Activated CD4-positive, alpha-beta T cell treated with anti-CD3 and anti-CD28 coated beads, Interleukin-2, amount 50 U/mL, for 16 hours (primary cell): Measurements from ENCODE around the gene IGSF8.
"Not testable (repeated sequence)": the region's sequence is repeated elsewhere in the genome, so short reads cannot be mapped to it uniquely, and the experiment has no call there.

Source experiments
- DNase-seq: peaks from one replicate; pipeline ENCODE4 v3.0.0-alpha.2; 2020

IGSF8 gene

DNA sequence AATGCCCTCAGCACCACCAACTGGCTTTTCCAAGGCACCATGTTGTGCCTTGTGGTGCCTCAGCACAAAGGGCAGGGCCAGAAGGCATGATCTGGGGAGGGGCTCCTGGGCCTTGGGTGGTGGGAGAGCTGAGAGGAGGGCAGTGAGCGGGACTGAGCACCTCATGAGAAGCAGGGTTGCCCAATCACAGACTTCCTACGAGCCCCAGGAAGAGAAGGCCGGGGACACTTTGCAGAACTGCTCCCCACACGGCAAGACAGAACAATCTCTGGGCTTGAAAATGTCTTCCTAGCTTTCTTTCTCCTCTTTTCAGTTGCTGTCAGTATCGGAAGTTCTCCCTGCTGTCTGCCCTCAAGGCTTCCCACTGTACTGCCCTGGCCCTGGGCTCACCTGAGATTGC, 35.2 kb downstream of the IGSF8 start:
- no peak for DNase-seq

DNA sequence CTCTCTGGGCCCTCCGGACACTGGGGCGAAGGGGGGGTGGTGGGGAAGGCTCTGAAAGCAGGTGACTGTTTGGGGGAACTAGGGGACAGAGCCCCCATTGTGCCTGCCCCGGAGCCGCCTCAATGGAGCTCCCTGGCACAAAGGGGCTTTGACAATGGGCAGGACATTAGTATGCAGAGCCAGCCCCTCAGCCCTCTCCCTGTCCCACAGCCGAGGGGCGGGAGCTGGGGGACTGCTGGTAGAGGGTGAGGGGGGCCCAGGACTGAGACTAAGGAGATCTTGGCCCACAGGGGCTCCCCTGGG, 36.2 kb downstream of the IGSF8 start:
- no peak for DNase-seq

- no peak for DNase-seq
Measured at GRCh38 chr1:160061369-160062229, 36.8 kb downstream of the IGSF8 start.

- no peak for DNase-seq
Measured at GRCh38 chr1:160058087-160058486, 40.3 kb downstream of the IGSF8 start.

- DNase-seq: no peak
Measured at GRCh38 chr1:160056648-160057169, 41.7 kb downstream of the IGSF8 start.

DNA sequence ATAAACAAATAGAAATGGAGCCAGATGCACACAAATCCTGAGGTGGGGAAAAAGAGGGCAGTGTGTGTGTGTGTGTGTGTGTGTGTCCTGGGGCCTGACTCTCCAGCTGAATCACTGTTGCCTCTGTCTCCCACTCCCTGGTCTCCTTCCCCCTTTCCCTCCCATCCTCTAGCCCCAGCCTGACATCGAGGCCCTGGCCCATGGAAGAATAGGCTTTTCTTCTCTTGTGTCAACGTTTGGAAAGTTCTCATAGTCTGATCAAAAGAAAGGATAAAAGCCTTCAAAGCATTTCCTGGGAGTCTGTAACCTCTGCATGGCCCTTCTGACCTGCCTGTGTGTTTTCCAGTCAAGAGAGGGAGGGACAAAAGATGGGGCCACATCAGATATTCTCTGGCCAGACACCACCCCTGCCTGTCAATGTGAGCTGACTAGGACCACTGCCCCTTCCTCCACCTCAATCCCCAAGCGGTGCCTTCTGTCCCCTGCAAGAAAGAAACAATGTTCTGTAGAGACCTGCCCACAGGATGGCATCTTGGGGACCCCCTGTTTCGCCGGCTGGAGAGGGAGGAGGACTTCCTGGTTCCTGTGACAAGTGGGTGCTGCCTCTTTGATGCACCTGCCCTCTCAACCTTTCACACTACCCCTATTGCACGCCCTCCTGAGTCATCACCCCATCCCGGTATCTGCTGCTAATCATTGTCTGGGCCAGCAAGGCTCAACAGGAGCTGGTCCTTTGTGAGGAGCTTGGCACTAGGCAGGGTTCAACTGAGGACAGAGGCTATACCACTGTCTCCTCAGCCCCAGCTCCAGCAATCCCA, 44.7 kb downstream of the IGSF8 start:
- DNase-seq: no peak

DNA sequence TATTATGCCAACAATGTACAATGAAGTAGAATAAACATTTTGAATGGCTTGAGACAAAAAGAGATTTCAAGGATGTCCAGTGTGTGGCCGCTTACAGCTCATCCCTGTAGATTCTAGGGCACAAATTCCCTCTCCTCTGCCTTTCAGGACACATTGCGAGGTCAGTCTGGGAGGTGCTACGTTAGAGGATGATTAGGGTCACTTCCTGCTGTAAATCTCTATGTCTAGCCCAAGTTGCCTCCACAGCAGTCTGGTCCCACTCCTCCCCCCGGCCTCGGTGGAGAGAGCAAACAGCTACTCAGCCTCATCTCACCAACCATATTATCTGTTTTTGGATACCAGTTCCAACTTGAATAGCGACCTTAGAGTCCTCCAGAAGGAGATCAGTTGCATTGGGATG, 45.5 kb downstream of the IGSF8 start:
- DNase-seq: no peak

DNA sequence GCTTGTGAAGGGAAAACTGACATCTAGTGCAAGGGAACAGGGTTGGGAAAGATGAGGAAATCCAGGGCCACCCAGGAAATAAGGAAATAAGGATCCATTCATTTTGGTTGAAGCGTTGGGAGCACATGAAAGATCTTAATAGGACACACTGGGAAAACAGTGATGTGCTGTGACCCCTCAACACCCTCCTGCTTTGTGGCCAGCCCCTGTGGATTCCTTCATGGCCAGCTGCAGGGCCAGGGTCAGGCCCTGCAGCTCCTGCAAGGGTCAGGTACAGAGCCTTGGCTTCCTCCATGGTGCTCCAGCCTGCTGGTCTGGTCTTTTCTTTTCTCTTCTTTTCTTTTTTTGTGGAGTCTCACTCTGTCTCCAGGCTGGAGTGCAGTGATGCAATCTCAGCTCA, 47.8 kb downstream of the IGSF8 start:
- DNase-seq: no peak

DNA sequence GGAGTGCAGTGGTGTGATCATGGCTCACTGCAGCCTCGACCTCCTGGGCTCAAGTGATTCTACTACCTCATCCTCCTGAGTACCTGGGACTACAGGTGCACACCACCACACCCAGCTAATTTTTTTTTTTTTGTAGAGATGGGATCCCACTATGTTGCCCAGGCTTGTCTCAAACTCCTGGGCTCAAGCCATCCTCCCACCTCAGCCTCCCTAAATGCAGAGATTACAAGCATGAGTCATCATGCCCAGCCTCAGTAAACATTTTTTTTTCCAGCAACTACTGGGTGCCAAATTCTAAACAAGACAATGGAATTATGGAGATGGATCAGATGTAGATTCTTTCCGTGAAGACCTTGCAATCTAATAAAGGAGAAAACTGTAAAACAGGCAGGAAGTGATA, 48.2 kb downstream of the IGSF8 start:
- DNase-seq: not testable (repeated sequence)

DNA sequence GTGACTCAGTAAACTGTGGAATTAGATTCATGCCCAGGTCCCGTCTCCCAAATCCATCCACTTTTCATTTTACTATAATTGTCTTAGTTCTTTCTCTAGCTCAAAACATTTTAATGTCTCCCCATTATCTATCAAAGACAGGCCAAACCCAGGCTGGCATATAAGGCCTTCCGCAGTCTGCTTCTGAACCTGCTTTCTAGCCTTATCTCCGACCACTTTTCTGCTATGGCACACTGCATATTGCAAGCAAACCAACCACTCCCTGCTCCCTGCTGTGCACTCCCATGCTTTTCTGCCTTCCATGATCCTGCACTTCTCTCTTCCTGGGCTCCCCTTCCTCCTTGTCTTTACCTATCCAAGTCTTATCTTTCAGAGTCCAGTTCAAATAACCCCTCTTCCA, 49.3 kb downstream of the IGSF8 start:
- DNase-seq: no peak

DNA sequence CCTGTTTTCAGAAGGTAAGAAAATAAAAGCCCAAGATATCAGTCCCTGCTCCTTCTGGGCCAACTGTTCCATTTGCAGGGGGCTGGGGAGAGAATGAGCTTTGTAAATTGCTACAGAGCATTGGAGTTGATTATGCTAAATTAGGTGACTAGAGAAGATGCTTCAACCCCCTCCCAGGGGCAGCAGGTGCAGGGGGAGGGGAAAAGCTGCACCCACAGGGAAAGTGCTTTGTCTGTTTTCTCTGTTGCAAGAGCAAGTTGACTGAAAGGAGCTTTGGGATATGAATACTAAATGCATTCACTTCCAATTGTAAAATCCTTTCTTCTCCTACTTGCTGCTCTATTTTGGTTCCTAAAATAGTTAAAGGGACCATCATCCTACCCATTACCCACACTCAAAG, 50.1 kb downstream of the IGSF8 start:
- DNase-seq: no peak

DNA sequence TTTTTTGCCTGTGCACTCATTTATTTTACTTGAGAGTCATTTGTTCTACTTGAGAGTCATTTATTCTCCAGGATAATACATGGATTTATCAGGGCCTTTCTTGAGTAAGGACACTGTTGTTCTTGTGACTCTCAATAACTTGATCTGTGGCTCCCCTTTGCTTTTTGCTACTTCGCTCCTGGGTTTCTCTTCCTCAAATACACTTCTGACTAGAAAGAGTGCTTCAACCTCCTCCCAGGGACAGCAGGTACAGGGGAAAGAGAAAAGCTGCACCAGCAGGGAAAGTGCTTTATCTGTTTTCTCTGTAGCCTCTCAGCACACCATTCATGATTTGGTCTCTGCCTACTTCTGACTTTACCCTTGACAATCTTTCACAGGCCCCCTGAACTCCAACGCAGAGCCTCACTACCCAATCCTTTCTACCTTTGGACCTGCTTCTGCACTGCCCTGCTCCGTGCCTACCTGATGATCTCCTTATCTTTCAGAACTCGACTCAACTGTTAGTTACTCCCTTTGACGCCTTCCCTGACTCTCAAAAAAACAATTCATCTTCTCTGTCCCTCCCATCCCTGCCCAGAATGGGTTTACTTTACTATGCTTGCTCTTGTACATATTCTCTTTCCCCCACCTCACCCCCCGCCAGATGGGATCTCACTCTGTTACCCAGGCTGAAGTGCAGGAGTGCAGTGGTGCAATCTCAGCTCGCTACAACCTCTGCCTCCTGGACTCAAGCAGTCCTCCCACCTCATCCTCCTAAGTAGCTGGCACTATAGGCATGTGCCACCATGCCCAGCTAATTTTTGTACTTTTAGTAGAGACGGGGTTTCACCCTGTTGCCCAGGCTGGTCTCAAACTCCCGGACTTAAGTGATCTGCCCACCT, 51.1 kb downstream of the IGSF8 start:
- no peak for DNase-seq

DNA sequence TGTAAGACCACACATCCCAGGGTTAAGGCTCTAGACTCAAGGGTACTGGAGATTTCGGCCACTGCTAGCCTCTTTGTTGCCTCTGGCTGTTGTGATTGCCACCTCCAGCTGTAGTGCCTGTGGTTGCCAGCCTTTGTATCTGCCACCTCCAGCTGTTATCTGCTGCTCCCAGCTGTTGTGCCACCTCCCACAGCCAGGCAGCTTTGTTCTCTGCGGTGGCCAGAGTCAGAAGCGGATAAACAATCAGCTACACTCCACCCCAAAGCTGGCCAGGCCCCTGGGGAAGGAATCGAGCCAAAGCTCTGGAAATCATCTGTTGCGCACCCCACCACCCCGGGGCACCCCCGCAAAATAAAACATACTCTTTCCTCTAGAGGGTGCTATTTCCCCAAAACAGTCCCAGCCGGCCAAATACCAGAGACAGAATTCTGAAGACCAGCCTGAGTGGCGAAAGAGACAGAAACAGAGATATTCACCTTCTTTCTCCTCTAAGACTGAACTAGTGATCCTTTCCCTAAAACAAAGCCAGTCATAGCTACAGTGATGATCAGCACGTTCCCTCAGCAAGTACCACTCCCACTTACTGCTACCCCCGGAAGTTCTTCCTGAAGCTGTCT, 51.8 kb downstream of the IGSF8 start:
- DNase-seq: peak; percentile 57

DNA sequence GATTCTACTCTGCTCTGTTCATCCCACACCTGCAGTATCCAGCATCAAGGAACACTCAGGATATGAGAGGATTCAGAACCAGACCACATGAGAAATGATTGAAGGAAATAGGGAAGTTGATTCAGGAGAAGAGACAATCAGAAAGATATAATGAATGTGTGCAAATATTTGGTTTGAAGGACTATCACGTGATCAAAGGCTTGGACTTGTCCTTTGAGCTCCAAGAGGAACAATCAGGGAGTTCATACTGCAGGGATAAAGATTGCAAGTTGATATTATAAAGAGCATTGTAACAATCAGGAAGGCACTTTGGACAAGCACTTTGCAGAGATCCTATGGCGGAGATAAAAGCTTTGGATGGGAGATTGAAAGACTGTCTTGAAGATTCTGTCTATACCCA, 52.8 kb downstream of the IGSF8 start:
- DNase-seq: no peak

GRCh38 chr1:160043543-160043942, 54.9 kb downstream of the IGSF8 start:
- no peak for DNase-seq
